Measurements from ENCODE around the gene PATL2. TPM values are rescaled to one million over a fixed set of nuclear protein-coding genes. Genes with fewer than 3 reads are reported as not detected.

The PATL2 gene
- total and polyA plus RNA-seq, 2 experiments from 2014 or later = 0.19 TPM; not detected in 1

DNA sequence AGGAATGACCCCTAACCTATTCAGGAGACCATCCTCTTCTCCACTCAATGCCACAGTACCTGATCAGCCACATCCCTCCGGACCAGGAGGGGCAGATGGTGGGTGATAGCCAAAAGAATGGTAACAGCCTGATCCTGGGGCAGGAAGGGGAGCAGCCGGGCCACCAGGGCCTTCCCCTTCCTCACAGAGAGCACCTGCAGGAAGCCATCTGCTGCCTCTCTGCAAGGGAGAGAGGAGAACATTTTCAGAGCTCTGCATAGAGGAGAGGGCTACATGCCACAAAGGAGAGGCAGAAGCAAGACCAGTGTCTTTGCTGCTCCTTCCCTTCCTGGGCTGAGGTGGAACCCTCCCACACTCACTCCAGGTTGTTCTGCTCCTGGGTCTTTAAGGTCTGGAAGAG lies 42.2 kb downstream of the PATL2 start:
- Mint-ChIP-seq H3K4me3 (no peak overlapping the region), H3K4me1 (peaks cover 12% of the 10 kb centered on the region)

More for the DNA sequence above, 42.2 kb downstream of the PATL2 start:
- Mint-ChIP-seq H3K36me3 (ENCODE audit: low read depth) (no peaks in the 10 kb centered on the region; the same call in 2 of the 3 replicates), H3K27ac (no peak overlapping the region), H3K27me3 (ENCODE audit: insufficient read depth, low read depth, poor library complexity) (peaks cover 3% of the 10 kb centered on the region), H3K9me3 (no peaks in the 10 kb centered on the region)
- no peak for DNase-seq (ENCODE audit: low spot score)
- Histone ChIP-seq H3K79me2 (replicated peaks; ENCODE audit: insufficient read depth) (no peaks in the 10 kb centered on the region), H3K36me3 (ENCODE audit: insufficient read depth) (no peaks in the 10 kb centered on the region), H3K4me3 (no peak overlapping the region), H3K27me3 (ENCODE audit: insufficient read depth) (no peaks in the 10 kb centered on the region), H3F3A (replicated peaks; ENCODE audit: low read depth) (no peaks in the 10 kb centered on the region), H3K9me2 (ENCODE audit: insufficient read depth) (no peaks in the 10 kb centered on the region), H2AFZ (no peak overlapping the region), H3K4me1 (ENCODE audit: insufficient read depth) (no peaks in the 10 kb centered on the region), H3K4me2 (no peak overlapping the region), H3K27ac (ENCODE audit: low read depth) (no peak overlapping the region), H4K20me1 (replicated peaks; ENCODE audit: insufficient read depth) (no peaks in the 10 kb centered on the region)
- TF ChIP-seq, protein P1, sequence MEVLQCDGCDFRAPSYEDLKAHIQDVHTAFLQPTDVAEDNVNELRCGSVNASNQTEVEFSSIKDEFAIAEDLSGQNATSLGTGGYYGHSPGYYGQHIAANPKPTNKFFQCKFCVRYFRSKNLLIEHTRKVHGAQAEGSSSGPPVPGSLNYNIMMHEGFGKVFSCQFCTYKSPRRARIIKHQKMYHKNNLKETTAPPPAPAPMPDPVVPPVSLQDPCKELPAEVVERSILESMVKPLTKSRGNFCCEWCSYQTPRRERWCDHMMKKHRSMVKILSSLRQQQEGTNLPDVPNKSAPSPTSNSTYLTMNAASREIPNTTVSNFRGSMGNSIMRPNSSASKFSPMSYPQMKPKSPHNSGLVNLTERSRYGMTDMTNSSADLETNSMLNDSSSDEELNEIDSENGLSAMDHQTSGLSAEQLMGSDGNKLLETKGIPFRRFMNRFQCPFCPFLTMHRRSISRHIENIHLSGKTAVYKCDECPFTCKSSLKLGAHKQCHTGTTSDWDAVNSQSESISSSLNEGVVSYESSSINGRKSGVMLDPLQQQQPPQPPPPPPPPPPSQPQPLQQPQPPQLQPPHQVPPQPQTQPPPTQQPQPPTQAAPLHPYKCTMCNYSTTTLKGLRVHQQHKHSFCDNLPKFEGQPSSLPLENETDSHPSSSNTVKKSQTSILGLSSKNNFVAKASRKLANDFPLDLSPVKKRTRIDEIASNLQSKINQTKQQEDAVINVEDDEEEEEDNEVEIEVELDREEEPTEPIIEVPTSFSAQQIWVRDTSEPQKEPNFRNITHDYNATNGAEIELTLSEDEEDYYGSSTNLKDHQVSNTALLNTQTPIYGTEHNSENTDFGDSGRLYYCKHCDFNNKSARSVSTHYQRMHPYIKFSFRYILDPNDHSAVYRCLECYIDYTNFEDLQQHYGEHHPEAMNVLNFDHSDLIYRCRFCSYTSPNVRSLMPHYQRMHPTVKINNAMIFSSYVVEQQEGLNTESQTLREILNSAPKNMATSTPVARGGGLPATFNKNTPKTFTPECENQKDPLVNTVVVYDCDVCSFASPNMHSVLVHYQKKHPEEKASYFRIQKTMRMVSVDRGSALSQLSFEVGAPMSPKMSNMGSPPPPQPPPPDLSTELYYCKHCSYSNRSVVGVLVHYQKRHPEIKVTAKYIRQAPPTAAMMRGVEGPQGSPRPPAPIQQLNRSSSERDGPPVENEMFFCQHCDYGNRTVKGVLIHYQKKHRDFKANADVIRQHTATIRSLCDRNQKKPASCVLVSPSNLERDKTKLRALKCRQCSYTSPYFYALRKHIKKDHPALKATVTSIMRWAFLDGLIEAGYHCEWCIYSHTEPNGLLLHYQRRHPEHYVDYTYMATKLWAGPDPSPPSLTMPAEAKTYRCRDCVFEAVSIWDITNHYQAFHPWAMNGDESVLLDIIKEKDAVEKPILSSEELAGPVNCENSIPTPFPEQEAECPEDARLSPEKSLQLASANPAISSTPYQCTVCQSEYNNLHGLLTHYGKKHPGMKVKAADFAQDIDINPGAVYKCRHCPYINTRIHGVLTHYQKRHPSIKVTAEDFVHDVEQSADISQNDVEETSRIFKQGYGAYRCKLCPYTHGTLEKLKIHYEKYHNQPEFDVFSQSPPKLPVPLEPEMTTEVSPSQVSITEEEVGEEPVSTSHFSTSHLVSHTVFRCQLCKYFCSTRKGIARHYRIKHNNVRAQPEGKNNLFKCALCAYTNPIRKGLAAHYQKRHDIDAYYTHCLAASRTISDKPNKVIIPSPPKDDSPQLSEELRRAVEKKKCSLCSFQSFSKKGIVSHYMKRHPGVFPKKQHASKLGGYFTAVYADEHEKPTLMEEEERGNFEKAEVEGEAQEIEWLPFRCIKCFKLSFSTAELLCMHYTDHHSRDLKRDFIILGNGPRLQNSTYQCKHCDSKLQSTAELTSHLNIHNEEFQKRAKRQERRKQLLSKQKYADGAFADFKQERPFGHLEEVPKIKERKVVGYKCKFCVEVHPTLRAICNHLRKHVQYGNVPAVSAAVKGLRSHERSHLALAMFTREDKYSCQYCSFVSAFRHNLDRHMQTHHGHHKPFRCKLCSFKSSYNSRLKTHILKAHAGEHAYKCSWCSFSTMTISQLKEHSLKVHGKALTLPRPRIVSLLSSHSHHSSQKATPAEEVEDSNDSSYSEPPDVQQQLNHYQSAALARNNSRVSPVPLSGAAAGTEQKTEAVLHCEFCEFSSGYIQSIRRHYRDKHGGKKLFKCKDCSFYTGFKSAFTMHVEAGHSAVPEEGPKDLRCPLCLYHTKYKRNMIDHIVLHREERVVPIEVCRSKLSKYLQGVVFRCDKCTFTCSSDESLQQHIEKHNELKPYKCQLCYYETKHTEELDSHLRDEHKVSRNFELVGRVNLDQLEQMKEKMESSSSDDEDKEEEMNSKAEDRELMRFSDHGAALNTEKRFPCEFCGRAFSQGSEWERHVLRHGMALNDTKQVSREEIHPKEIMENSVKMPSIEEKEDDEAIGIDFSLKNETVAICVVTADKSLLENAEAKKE (CRISPR knock-in tag; IDR thresholded peaks at IDR 0.05) = no peak
- TF ChIP-seq, protein P2, sequence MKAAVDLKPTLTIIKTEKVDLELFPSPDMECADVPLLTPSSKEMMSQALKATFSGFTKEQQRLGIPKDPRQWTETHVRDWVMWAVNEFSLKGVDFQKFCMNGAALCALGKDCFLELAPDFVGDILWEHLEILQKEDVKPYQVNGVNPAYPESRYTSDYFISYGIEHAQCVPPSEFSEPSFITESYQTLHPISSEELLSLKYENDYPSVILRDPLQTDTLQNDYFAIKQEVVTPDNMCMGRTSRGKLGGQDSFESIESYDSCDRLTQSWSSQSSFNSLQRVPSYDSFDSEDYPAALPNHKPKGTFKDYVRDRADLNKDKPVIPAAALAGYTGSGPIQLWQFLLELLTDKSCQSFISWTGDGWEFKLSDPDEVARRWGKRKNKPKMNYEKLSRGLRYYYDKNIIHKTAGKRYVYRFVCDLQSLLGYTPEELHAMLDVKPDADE (IDR thresholded peaks at IDR 0.05) = no peak
- TF ChIP-seq EZH2 (IDR thresholded peaks at IDR 0.05; ENCODE audit: low read depth, unreplicated experiment) = no peak
- no peak for TF ChIP-seq STAT1 (IDR thresholded peaks at IDR 0.05; ENCODE audit: unreplicated experiment)
- TF ChIP-seq JUNB (IDR thresholded peaks at IDR 0.05; ENCODE audit: unreplicated experiment) = no peak
- TF ChIP-seq NANOG (IDR thresholded peaks at IDR 0.05; ENCODE audit: borderline replicate concordance) = no peak
- TF ChIP-seq ZNF331 (CRISPR knock-in tag; IDR thresholded peaks at IDR 0.05; ENCODE audit: low read depth) = no peak
- TF ChIP-seq ZNF114 (CRISPR knock-in tag; IDR thresholded peaks at IDR 0.05) = no peak
- no peak for TF ChIP-seq EZH2phosphoT487 (IDR thresholded peaks at IDR 0.05; ENCODE audit: unreplicated experiment)
- TF ChIP-seq, protein P3, sequence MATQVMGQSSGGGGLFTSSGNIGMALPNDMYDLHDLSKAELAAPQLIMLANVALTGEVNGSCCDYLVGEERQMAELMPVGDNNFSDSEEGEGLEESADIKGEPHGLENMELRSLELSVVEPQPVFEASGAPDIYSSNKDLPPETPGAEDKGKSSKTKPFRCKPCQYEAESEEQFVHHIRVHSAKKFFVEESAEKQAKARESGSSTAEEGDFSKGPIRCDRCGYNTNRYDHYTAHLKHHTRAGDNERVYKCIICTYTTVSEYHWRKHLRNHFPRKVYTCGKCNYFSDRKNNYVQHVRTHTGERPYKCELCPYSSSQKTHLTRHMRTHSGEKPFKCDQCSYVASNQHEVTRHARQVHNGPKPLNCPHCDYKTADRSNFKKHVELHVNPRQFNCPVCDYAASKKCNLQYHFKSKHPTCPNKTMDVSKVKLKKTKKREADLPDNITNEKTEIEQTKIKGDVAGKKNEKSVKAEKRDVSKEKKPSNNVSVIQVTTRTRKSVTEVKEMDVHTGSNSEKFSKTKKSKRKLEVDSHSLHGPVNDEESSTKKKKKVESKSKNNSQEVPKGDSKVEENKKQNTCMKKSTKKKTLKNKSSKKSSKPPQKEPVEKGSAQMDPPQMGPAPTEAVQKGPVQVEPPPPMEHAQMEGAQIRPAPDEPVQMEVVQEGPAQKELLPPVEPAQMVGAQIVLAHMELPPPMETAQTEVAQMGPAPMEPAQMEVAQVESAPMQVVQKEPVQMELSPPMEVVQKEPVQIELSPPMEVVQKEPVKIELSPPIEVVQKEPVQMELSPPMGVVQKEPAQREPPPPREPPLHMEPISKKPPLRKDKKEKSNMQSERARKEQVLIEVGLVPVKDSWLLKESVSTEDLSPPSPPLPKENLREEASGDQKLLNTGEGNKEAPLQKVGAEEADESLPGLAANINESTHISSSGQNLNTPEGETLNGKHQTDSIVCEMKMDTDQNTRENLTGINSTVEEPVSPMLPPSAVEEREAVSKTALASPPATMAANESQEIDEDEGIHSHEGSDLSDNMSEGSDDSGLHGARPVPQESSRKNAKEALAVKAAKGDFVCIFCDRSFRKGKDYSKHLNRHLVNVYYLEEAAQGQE (IDR thresholded peaks at IDR 0.05; ENCODE audit: unreplicated experiment) = no peak
- ATAC-seq = no peak
